Esophagus muscularis mucosa (tissue), 4 donors: Measurements from ENCODE around the gene AFG1L. TPM values are rescaled to one million over a fixed set of nuclear protein-coding genes. Genes with fewer than 3 reads are reported as not detected.
"Not testable (repeated sequence)": the region's sequence is repeated elsewhere in the genome, so short reads cannot be mapped to it uniquely, and the experiment has no call there.

Experiments used
- DNase-seq: peaks from one replicate; pipeline ENCODE4 v3.0.0-alpha.2; 2017; ENCODE audit errors: extremely low spot score
- H3K27ac ChIP-seq, 4 donors: fragments of 200-600 bp; sonication (generic); replicated peaks in 1 of 4; 1 replicate in 3 of 4; 2 replicates in 1 of 4; pipeline ENCODE4 v1.5.1; 2016 to 2019; ENCODE audit warnings: mild to moderate bottlenecking in 1 of 4
- H3K27me3 ChIP-seq, 4 donors: fragments of 200-600 bp; sonication (generic); one replicate each; pipeline versions ENCODE4 v1.5.1 to v1.6.0; 2016 to 2019
- H3K36me3 ChIP-seq, 4 donors: fragments of 200-600 bp; sonication (generic); one replicate each; pipeline ENCODE4 v1.5.1; 2016 to 2019
- H3K4me1 ChIP-seq, 4 donors: fragments of 200-600 bp; sonication (generic); one replicate each; pipeline ENCODE4 v1.5.1; 2016 to 2019
- H3K4me3 ChIP-seq, 4 donors: fragments of 200-600 bp; sonication (generic); 1 replicate in 2 of 4; 2 replicates in 2 of 4; pipeline ENCODE4 v1.5.1; 2016 to 2019; ENCODE audit warnings: mild to moderate bottlenecking in 4 of 4, moderate library complexity in 1 of 4
- H3K9me3 ChIP-seq, 4 donors: fragments of 200-600 bp; sonication (generic); 1 replicate in 3 of 4; 2 replicates in 1 of 4; pipeline ENCODE4 v1.5.1; 2016 to 2019
- CTCF ChIP-seq, 3 experiments: fragments of 200-600 bp in 2 of 3; fragments of 450-650 bp in 1 of 3; sonication (generic) in 2 of 3; IDR thresholded peaks; one replicate each; pipeline ENCODE4 v1.5.1; 2017 to 2019; ENCODE audit warnings: antibody characterized with exemption in 3 of 3, mild to moderate bottlenecking in 2 of 3, moderate library complexity in 1 of 3
- EP300 ChIP-seq: sonication (generic); formaldehyde crosslinking; IDR thresholded peaks from one replicate; pipeline ENCODE4 v1.6.1; 2017; ENCODE audit warnings: antibody characterized with exemption
- POLR2A ChIP-seq: fragments of 450-650 bp; IDR thresholded peaks from one replicate; pipeline ENCODE4 v1.6.1; 2017; ENCODE audit warnings: antibody characterized with exemption, moderate library complexity, mild to moderate bottlenecking, low read depth
- POLR2AphosphoS5 ChIP-seq, 2 donors: sonication (generic); formaldehyde crosslinking; IDR thresholded peaks; one replicate each; pipeline ENCODE4 v1.6.1; 2017; ENCODE audit warnings: antibody characterized with exemption in 2 of 2
- WGBS: methylation state at CpG from one replicate; pipeline ENCODE4 v1.1.5; 2018; 5-methylcytosine and 5-hydroxymethylcytosine counted together
- intact Hi-C: fragments of 100-400 bp; cut with DNase I; formaldehyde crosslinking; loops from one replicate; pipeline ENCODE4 v1.15.1; 2023
- total RNA-seq, 4 donors: library from RNA; depleted of rRNA; stranded (reverse); fragments of >200 nt; gene quantifications; one replicate each; pipeline versions ENCODE4 v1.1.0 to v1.2.1, GENCODE V29; 2016

AFG1L gene
- total RNA-seq, 4 donors from 2014 or later: 1.5 to 5.4 (median 3.3) TPM

DNA sequence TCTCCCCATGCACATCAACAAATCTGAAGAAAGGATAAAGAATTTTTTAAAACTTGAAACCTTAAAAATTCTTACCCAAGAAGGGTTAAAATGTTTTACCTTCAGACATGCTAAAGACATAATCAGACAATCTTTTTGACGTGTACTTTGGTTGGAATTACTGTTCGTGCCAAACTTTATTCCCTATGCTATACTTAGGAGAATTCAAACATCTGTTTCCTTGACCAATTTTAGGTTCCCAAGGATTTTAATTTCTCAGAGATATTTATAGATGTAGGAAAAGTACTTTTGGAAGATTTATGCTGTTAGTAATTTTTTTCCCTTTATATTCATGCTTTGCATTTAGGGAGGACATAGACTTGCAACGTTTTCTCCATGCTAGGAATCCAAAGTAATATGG, 108.4 kb downstream of the AFG1L start:
- H3K27me3 ChIP-seq: no peaks in the 10 kb centered on the region

DNA sequence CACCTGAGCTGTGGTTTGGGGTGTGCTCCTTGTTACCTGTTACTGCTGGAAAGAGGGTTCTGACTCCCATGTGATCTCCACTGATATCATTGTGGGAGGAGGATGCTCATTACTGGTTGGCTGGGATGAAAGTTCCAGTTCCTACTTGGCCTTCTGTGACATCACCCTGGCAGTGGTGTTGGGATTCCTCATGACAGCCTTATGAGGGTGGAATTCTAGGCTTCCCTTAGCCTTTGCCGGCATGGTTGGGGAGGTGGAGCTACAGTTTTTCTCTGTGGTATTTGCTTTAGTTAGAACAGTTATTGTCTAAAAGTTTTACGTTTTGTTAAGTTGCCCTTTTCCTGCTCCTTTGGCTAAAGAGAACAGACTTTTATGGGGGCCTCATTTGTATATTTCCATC, 112.1 kb downstream of the AFG1L start:
- Histone ChIP-seq H3K9me3 (no peaks in the 10 kb centered on the region), H3K4me3 (no peak overlapping the region), H3K36me3 (no peaks in the 10 kb centered on the region), H3K27me3 (no peaks in the 10 kb centered on the region), H3K4me1 (peaks cover 0 to 7% (median 0%) of the 10 kb centered on the region in 4 donors), H3K27ac (no peak overlapping the region)
- no peak for TF ChIP-seq POLR2AphosphoS5 (IDR thresholded peaks at IDR 0.05)
- TF ChIP-seq POLR2A: no peak
- TF ChIP-seq CTCF (IDR thresholded peaks at IDR 0.05): no peak
- TF ChIP-seq EP300: no peak
- WGBS: 84% methylated on average over 2 of the region's 2 CpGs
- intact Hi-C loops: no loop called here
- no peak for DNase-seq

More for the DNA sequence above, 108.4 kb downstream of the AFG1L start:
- intact Hi-C loops: no loop called here
- H3K36me3 ChIP-seq: no peaks in the 10 kb centered on the region
- TF ChIP-seq POLR2AphosphoS5 (IDR thresholded peaks at IDR 0.05): no peak
- WGBS: 57% methylated on average over 3 of the region's 3 CpGs
- no peak overlapping the region for H3K4me3 ChIP-seq
- H3K4me1 ChIP-seq: peaks cover 0 to 5% (median 0%) of the 10 kb centered on the region in 4 donors
- DNase-seq: no peak
- no peaks in the 10 kb centered on the region for H3K9me3 ChIP-seq
- H3K27ac ChIP-seq: no peak overlapping the region

DNA sequence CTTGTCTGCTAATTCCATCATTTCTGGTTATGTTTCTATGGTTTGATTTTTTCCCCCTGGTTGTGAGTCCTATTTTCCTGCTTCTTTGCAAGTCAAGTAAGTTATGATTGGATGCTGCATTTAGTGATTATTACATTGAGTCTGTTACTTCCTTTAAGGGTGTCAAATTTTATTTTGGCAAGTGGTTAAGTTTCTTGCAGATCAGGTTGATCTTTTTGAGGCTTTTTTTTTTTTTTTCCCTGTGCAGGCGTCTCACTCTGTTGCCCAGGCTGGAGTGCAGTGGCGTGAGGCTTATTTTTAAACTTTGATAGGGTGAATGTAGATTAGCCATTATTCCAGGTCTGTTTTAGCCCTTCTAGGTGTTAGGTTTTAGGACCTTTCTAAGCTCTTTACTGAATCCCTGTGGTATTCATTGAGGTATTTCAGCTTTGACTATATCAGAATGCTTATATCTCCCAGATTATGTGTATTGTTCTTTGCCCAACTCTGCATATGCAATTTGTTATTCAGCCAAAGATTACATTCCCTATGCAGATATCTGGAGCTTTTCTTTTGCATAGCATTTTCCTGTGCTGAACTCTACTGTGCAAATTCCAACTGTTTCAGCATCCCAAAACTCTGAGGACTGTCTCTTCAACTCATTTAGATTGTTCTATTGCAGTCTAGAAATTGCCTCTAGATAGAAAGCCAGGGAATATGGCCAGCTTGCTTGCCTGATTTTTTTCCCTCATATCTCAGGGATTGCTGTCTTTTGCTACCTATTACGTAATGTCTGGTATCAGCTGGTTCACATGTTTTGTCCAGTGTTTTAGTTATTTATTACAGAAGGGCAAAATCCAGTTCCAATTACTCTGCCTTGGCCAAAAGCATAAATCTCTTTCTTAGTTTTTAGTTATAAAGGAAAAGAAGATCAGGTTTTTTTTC, 113.3 kb downstream of the AFG1L start:
- no peak for DNase-seq
- WGBS: 93% methylated on average over 3 of the region's 3 CpGs
- Histone ChIP-seq H3K27me3 (no peaks in the 10 kb centered on the region), H3K27ac (no peak overlapping the region), H3K36me3 (no peaks in the 10 kb centered on the region), H3K9me3 (no peaks in the 10 kb centered on the region), H3K4me1 (peaks cover 0 to 7% (median 0%) of the 10 kb centered on the region in 4 donors), H3K4me3 (no peak overlapping the region)
- TF ChIP-seq POLR2A (no peak), EP300 (no peak), POLR2AphosphoS5 (IDR thresholded peaks at IDR 0.05) (no peak), CTCF (IDR thresholded peaks at IDR 0.05) (no peak)
- intact Hi-C loops: no loop called here

GRCh38 chr6:108408861-108409260, 114.0 kb downstream of the AFG1L start:
- Histone ChIP-seq H3K27me3 (no peaks in the 10 kb centered on the region), H3K4me1 (peaks cover 0 to 7% (median 0%) of the 10 kb centered on the region in 4 donors), H3K36me3 (no peaks in the 10 kb centered on the region), H3K4me3 (no peak overlapping the region), H3K27ac (no peak overlapping the region), H3K9me3 (no peaks in the 10 kb centered on the region)
- DNase-seq: no peak
- intact Hi-C loops: no loop called here
- TF ChIP-seq POLR2AphosphoS5 (IDR thresholded peaks at IDR 0.05): no peak
- no peak for TF ChIP-seq POLR2A
- no peak for TF ChIP-seq EP300
- no peak for TF ChIP-seq CTCF (IDR thresholded peaks at IDR 0.05)
- WGBS: 80% methylated on average over 3 of the region's 3 CpGs

DNA sequence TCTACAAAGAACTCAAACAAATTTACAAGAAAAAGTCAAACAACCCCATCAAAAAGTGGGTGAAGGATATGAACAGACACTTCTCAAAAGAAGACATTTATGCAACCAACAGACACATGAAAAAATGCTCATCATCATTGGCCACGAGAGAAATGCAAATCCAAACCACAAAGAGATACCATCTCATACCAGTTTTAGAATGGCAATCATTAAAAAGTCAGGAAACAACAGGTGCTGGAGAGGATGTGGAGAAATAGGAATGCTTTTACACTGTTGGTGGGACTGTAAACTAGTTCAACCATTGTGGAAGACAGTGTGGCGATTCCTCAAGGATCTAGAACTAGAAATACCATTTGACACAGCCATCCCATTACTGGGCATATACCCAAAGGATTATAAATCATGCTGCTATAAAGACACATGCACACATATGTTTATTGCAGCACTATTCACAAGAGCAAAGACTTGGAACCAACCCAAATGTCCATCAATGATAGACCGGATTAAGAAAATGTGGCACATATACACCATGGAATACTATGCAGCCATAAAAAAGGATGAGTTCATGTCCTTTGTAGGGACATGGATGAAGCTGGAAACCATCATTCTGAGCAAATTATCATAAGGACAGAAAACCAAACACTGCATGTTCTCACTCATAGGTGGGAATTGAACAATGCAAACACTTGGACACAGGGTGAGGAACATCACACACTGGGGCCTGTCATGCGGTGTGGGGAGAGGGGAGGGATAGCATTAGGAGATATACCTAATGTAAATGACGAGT, 121.4 kb downstream of the AFG1L start:
- H3K9me3 ChIP-seq, H3K27me3 ChIP-seq, DNase-seq, H3K4me3 ChIP-seq, H3K4me1 ChIP-seq, H3K27ac ChIP-seq, H3K36me3 ChIP-seq, intact Hi-C loops: not testable (repeated sequence)
- 83% methylated on average over 5 of the region's 5 CpGs for WGBS
